Measurements from ENCODE around the gene BPIFB6.
"Not testable (repeated sequence)": the region's sequence is repeated elsewhere in the genome, so short reads cannot be mapped to it uniquely, and the experiment has no call there.

Gene BPIFB6

GRCh38 chr20:33032555-33032954 lies 1.1 kb downstream of the BPIFB6 start:
- no peak for DNase-seq

GRCh38 chr20:33033381-33033780 lies 1.9 kb downstream of the BPIFB6 start:
- no peak for DNase-seq

GRCh38 chr20:33034115-33034514 lies 2.7 kb downstream of the BPIFB6 start:
- DNase-seq = no peak

- no peak for DNase-seq
These were observed 3.5 kb downstream of the BPIFB6 start for GRCh38 chr20:33034901-33035492.

GRCh38 chr20:33037456-33037855 lies 6.0 kb downstream of the BPIFB6 start:
- DNase-seq = no peak

GRCh38 chr20:33038243-33038642 lies 6.8 kb downstream of the BPIFB6 start:
- no peak for DNase-seq

GRCh38 chr20:33042430-33042829 lies 11.0 kb downstream of the BPIFB6 start:
- no peak for DNase-seq

- DNase-seq = no peak
These were observed 11.7 kb downstream of the BPIFB6 start for GRCh38 chr20:33042983-33043730.

- DNase-seq = no peak
These were observed 12.3 kb downstream of the BPIFB6 start for GRCh38 chr20:33043731-33044181.

- not testable (repeated sequence) for DNase-seq
These were observed 13.8 kb downstream of the BPIFB6 start for GRCh38 chr20:33045129-33045721.

- no peak for DNase-seq
These were observed 15.0 kb downstream of the BPIFB6 start for GRCh38 chr20:33046412-33046811.

- no peak for DNase-seq
These were observed 19.9 kb downstream of the BPIFB6 start for GRCh38 chr20:33051333-33051732.

GRCh38 chr20:33053291-33054106 lies 22.1 kb downstream of the BPIFB6 start, which contains the start of gene BPIFB3:
BPIFB3 (plus strand) TSS chr20:33053903; CDS start chr20:33055436, 1,533 bp downstream.
- DNase-seq = no peak

- no peak for DNase-seq
These were observed 22.9 kb downstream of the BPIFB6 start for GRCh38 chr20:33054381-33054780.

- no peak for DNase-seq
These were observed 23.3 kb downstream of the BPIFB6 start for GRCh38 chr20:33054791-33055190.

GRCh38 chr20:33059136-33059535 lies 27.7 kb downstream of the BPIFB6 start:
- DNase-seq = no peak

GRCh38 chr20:33059741-33060390 lies 28.4 kb downstream of the BPIFB6 start:
- no peak for DNase-seq

GRCh38 chr20:33061658-33062028 lies 30.2 kb downstream of the BPIFB6 start:
- DNase-seq = no peak

GRCh38 chr20:33062105-33062824 lies 30.8 kb downstream of the BPIFB6 start:
- no peak for DNase-seq

- no peak for DNase-seq
These were observed 31.3 kb downstream of the BPIFB6 start for GRCh38 chr20:33062825-33063149.

GRCh38 chr20:33063271-33063670 lies 31.8 kb downstream of the BPIFB6 start:
- no peak for DNase-seq

Data from activated T-cell treated with anti-CD3 and anti-CD28 coated beads, Interleukin-2, amount 50 U/mL, for 48 hours (primary cell).